Measurements from ENCODE around the gene RHBDL1. TPM values are rescaled to one million over a fixed set of nuclear protein-coding genes. Genes with fewer than 3 reads are reported as not detected.

Gene RHBDL1
- total RNA-seq, 1 donor from 2014 or later, result 1.7 TPM

- Histone ChIP-seq H3K27ac (no peak overlapping the region), H3K27me3 (peaks cover 23% of the 10 kb centered on the region), H3K4me3 (no peak overlapping the region), H3K4me1 (peaks cover 11% of the 10 kb centered on the region), H3K36me3 (no peaks in the 10 kb centered on the region), H3K9me3 (no peaks in the 10 kb centered on the region)
- TF ChIP-seq POLR2AphosphoS5 (IDR thresholded peaks at IDR 0.05; ENCODE audit: insufficient read depth in 1 of 2, low read depth in 1 of 2) (no peak), POLR2A (IDR thresholded peaks at IDR 0.05) (no peak)
- TF ChIP-seq, protein P1, sequence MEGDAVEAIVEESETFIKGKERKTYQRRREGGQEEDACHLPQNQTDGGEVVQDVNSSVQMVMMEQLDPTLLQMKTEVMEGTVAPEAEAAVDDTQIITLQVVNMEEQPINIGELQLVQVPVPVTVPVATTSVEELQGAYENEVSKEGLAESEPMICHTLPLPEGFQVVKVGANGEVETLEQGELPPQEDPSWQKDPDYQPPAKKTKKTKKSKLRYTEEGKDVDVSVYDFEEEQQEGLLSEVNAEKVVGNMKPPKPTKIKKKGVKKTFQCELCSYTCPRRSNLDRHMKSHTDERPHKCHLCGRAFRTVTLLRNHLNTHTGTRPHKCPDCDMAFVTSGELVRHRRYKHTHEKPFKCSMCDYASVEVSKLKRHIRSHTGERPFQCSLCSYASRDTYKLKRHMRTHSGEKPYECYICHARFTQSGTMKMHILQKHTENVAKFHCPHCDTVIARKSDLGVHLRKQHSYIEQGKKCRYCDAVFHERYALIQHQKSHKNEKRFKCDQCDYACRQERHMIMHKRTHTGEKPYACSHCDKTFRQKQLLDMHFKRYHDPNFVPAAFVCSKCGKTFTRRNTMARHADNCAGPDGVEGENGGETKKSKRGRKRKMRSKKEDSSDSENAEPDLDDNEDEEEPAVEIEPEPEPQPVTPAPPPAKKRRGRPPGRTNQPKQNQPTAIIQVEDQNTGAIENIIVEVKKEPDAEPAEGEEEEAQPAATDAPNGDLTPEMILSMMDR (IDR thresholded peaks at IDR 0.05), result no peak
- DNase-seq (ENCODE audit: extremely low spot score in 2 of 2), result no peak
- intact Hi-C loops (cut with DNase I), result no loop called here
Observed at GRCh38 chr16:708019-708418, 32.5 kb downstream of the RHBDL1 start.

DNA sequence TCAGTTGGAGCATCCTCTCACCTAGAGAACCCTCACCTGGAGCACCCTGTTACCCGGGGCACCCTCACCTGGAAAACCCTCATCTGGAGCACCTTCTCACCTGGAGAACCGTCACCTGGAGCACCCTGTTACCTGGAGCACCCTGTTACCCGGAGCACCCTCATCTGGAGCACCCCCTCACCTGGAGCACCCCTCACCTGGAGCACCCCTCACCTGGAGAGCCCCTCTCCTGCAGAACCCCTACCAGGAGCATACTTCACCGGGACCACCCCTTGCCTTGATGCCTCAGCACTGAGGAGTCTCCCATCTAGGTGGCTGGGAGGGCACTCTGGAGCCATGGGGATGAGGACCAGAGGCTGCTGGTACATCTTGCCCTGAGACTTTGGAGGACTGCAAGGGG, 33.5 kb downstream of the RHBDL1 start:
- Histone ChIP-seq H3K9me3 (no peaks in the 10 kb centered on the region), H3K4me1 (peaks cover 11% of the 10 kb centered on the region), H3K36me3 (no peaks in the 10 kb centered on the region), H3K27me3 (peaks cover 20% of the 10 kb centered on the region), H3K4me3 (no peak overlapping the region), H3K27ac (no peak overlapping the region)
- intact Hi-C loops (cut with DNase I), result no loop called here
- TF ChIP-seq POLR2A (IDR thresholded peaks at IDR 0.05) (no peak), POLR2AphosphoS5 (IDR thresholded peaks at IDR 0.05; ENCODE audit: insufficient read depth in 1 of 2, low read depth in 1 of 2) (no peak)
- TF ChIP-seq, protein P1 (IDR thresholded peaks at IDR 0.05), result no peak
- no peak for DNase-seq (ENCODE audit: extremely low spot score in 2 of 2)

GRCh38 chr16:709566-710499, 34.4 kb downstream of the RHBDL1 start:
- H3K4me3 ChIP-seq, result no peak overlapping the region
- intact Hi-C loops (cut with DNase I), result loop anchor here (10.0 kb wide), 1 partner anchor 345 kb away; no protein-coding TSS in a partner anchor
- TF ChIP-seq POLR2AphosphoS5 (IDR thresholded peaks at IDR 0.05; ENCODE audit: insufficient read depth in 1 of 2, low read depth in 1 of 2) (no peak), POLR2A (IDR thresholded peaks at IDR 0.05) (no peak)
- TF ChIP-seq, protein P1 (IDR thresholded peaks at IDR 0.05), result no peak
- no peak for DNase-seq (ENCODE audit: extremely low spot score in 2 of 2)
- no peak overlapping the region for H3K27ac ChIP-seq
- peaks cover 18% of the 10 kb centered on the region for H3K4me1 ChIP-seq
- peaks cover 13% of the 10 kb centered on the region for H3K27me3 ChIP-seq
- no peaks in the 10 kb centered on the region for H3K36me3 ChIP-seq
- H3K9me3 ChIP-seq, result no peaks in the 10 kb centered on the region

GRCh38 chr16:710500-711075, 35.1 kb downstream of the RHBDL1 start:
- H3K9me3 ChIP-seq, result no peaks in the 10 kb centered on the region
- intact Hi-C loops (cut with DNase I), result loop anchor here (10.0 kb wide), 1 partner anchor 344 kb away; no protein-coding TSS in a partner anchor
- H3K27ac ChIP-seq, result no peak overlapping the region
- no peaks in the 10 kb centered on the region for H3K36me3 ChIP-seq
- peaks cover 18% of the 10 kb centered on the region for H3K4me1 ChIP-seq
- H3K4me3 ChIP-seq, result no peak overlapping the region
- TF ChIP-seq, protein P1 (IDR thresholded peaks at IDR 0.05), result no peak
- no peak for TF ChIP-seq POLR2AphosphoS5 (IDR thresholded peaks at IDR 0.05; ENCODE audit: insufficient read depth in 1 of 2, low read depth in 1 of 2)
- peaks cover 9% of the 10 kb centered on the region for H3K27me3 ChIP-seq
- no peak for DNase-seq (ENCODE audit: extremely low spot score in 2 of 2)

Measured in vagina (tissue), 2 donors.